GM18511 (cell line): ENCODE data around the gene CILP.
"Not testable (repeated sequence)": the region's sequence is repeated elsewhere in the genome, so short reads cannot be mapped to it uniquely, and the experiment has no call there.

ENCODE experiments used
- ATAC-seq: cut with Tn5 transposase; IDR thresholded peaks from one replicate; pipeline ENCODE4 v1.9.1; 2021; ENCODE audit warnings: mild to moderate bottlenecking, moderate library complexity; ENCODE audit not compliant: unreplicated experiment

The CILP gene

DNA sequence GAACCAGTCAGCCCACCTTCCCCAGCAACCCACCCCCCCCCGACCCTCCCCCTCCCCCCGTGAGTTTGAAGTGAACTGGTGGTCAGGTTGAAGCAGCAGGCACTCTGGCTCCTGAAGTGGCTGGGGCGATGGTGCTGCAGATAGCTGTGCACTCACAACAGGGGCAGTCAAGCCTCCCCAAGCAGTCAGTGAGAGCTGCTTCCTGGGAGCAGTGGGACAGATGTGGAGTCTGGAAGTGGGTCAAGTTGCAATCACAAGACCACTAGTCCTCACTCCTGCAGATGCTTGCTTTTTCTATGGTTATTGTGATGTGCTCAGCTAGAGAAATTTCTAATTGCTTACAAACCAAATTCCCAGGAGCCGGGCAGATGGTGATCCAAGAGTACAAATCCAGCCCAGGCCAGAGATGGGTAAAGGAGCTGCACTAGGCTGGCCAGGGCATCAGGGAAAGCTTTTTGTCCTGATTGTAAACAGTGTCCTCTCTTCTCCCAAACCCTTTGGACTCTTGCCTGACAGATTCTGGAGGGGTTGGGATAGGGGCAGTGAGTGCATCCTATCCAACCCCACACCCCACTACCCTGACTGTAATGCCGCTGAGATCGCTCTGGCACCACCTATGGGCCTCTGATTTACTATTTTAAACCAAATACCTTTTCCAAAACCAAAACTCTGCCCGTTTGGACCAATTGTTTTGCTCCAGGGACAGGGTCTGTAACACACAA, 16.3 kb downstream of the CILP start:
- no peak for ATAC-seq

DNA sequence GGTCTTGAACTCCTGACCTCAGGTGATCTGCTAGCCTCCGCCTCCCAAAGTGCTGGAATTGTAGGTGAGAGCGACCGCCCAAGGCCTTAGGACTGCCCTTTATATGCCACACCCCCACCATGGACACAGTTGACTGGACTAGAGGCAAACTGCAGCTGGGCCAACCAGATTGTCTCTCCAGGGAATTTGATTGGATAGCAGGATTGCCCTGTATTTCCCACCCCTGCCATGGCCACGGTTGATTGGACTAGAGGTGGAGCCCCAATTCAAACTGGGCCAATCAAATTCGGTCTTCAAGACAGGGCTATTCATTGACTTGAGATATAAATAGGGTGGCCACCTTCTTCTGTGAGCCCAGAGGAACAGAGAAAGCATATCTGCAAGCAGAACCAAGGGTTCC, 19.3 kb downstream of the CILP start:
- no peak for ATAC-seq

DNA sequence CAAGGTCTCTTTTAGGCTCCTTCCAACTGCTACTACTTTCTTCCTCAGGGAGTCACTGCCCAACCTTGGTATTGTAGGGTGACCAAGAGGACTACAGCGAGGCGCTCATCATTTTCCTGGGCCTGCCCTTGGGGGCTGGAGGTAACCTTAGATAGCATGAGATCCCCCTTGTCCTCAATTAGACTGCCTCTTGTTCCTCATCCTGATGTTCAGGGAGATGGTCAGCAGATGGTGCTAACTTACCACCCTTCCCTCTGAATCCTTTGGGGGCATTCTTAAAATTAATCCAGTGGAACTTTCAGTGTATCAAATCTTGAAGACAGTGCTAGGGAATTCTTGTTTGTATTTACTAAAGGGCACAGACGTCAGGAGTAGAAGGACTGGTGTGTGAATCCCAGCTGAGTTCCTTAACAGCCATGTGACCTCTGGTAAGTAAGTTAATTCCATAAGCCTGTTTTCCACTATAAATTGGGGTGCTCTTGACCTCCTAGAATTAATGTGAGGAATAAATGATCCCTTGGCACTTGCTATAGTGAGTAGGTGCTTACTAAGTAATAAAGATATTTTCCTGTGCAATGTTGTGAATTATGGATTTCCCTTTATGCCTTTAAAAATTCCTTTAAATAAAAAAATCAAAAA, 22.1 kb downstream of the CILP start:
- ATAC-seq, result no peak

DNA sequence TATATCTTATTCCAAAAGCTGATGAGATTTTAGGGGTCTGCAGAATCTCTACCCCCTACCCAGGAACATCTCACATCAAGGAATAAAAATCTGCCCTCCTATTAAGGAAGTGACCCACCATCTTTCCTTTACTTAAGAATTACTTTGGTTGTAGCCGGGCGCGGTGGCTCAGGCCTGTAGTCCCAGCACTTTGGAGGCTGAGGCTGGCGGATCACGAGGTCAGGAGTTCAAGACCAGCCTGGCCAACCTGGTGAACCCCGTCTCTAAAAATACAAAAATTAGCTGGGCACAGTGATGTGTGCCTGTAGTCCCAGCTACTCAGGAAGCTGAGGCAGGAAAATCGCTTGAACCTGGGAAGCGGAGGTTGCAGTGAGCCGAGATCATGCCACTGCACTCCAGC, 22.8 kb downstream of the CILP start:
- ATAC-seq, result not testable (repeated sequence)

DNA sequence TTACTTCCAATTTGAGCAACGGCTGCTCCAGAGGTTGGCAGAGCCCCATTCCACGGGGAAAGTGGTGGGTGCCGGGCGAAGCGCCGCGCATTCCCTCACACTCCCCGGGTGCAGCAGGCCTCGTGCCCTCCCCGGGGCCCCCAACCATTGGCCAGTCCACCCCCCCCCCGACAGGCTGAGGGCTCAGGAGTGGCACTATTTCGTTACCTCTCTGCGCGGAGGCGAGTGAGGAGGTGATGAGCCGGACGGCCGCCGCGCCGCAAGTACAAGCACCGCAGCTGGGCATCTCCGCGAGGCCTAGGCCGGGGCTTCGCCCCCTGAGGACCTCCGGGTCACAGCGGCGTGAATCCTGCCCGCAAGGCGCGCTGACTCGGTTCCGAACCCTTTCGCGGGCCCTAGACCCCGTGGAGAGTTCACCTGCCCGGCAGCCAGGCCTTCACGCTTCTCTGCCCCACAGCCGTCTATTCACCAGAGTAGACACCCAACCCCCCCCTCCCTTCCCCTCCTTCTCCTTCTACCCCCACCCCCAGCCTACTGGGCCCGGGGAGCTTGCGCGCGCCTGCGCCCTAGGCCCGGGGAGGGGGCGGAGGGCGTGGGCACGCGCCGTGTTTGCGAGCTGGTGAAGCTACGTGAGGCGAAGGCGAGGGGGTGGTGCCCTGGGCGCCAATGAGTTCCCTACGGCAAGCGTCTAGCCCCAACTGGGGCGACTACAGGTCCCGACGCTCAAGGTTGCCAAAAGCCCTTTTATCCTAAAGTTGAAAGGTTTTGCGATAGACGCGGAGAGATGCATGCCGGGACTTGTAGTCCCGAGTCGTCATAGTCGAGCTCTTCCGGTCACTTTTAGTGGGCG, 26.2 kb downstream of the CILP start, which contains the start of gene CLPX:
CLPX (minus strand) TSS at position 475 of the 850 bp plus-strand sequence; CDS start at position 286, 189 bp downstream.
- peak; percentile 80 for ATAC-seq

DNA sequence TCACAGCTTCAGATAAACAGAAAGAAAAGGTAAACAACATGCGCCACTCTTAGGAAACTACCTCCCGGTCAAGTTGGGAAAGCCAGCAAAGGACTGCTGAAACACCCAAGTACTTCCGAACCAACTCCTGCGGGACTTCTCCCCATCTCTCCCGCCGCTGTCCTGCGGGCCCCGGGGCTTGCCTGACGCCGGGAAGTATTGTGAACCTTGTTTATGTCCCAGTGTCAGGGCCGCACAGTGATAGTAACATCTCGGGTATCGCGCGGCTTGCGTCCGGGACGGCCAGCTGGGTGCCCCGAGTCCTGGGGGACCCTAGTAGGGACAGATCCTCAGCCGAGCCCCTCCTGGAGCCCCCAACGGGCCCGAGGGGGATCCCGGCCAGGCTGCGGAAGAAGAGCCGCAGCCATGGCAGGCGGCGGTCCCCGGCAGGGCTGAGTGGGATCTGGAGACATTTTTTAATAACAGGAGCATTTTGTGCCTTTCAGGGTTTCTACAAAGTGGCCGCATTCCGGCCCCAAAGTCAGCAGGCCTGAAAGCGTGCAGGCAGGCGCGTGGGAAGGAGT, 26.9 kb downstream of the CILP start:
- peak; percentile 31 for ATAC-seq

DNA sequence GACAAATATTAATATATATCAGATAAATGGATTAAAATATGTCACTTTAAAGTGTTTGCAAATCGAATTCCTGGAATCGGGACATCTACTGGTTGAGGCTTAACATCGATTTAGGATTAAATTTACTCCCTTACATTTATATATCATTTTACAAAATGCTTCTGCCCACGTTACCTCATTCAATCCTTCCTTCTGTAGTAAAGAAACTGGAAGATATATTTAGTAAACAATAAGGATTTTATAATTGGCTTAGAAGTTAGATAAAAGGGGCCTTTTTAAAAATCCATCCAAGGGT, 27.5 kb downstream of the CILP start:
- no peak for ATAC-seq

DNA sequence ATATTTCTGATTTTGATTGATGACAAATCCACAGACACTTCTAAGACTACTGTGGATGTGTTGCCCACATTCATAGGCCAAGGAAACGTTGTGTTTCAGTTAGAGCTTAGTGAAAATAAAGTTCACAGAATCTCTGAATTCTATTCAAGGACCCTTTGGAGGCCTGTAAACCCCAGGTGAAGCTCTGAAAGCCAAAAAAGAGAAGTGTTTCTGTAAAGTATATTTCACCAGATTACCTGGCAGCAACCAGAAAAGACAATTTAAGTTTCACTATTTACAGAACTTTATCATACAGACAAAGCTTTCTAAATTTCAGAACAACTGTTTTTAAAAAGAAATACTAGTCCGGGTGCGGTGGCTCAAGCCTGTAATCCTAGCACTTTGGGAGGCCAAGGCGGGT, 28.7 kb downstream of the CILP start:
- ATAC-seq, result no peak

DNA sequence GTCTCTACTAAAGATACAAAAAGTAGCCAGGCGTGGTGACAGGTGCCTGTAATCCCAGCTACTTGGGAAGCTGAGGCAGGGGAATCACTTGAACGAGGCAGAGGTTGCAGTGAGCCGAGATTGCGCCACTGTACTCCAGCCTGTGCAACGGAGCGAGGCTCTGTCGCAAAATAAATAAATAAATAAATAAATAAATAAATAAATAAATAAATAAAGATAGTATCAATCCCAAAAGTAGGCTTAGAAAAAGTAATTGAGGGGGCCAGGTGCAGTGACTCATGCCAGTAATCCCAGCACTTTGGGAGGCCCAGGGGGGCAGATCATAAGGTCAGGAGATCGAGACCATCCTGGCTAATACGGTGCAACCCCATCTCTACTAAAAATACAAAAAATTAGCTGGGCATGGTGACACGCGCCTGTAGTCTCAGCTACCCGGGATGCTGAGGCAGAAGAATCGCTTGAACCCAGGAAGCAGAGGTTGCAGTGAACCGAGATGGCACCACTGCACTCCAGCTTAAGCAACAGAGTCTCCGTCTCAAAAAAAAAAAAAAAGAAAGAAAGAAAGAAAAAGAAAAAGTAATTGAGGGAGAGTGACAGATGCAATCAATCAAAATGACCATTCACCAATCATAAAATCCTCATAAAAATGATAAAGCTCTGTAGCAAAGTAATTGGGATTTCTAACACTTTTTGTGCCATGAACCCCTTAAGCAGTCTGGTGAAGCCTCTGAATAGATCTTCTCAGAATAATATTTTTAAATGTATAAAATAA, 29.5 kb downstream of the CILP start:
- ATAC-seq, result not testable (repeated sequence)

DNA sequence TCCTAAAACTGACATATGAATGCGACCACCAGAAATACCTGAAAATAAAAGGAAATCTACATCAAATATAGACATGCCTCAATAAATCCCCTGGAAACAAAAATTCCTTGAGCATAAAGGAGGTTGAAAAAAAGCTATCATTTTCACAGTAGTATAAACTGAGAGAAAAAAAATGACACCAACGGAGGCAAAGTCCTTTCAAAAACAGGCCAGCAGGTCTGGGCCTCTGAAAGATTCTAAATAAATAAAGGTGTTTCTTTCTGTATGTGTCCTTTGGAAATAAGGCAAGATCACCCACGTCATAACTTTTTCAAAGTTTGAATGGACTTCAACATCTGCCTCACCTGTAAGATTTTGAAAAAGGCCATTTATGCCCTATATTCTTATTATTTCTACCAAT, 31.1 kb downstream of the CILP start:
- ATAC-seq, result no peak

DNA sequence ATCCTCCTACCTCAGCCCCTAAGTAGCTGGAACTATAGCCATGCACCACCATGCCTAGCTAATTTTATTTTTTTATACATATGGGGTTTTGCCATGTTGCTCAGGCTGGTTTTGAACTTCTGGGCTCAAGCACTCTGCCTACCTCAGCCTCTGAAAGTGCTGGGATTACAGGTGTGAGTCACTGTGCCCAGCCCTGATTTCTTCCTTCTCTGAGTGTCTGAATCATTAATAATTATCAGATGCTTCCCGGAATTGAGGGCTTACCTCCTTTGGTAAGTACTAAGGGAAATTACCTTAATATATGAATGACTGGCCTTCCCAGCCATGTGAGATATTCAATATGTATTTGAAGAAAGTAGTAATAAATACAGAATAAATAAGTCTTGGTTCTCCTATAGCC, 33.4 kb downstream of the CILP start:
- no peak for ATAC-seq

DNA sequence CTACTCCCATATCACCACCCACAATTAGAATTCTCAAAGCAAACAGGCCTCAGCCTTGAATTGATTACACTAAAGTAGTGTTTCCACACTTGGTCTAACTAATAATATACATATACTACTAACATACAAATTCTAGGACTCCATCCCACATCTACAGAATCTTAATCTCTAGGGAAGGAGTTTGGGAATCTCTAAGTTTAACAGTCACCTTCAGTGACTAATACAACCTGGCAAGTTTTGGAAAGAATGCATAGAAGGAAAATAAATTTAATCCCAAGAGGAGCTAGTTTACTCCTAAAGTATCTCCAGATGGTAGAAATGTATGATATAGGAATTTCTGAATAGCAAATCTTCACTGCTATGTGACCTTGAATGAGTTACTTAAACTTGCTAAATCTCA, 35.2 kb downstream of the CILP start:
- no peak for ATAC-seq

DNA sequence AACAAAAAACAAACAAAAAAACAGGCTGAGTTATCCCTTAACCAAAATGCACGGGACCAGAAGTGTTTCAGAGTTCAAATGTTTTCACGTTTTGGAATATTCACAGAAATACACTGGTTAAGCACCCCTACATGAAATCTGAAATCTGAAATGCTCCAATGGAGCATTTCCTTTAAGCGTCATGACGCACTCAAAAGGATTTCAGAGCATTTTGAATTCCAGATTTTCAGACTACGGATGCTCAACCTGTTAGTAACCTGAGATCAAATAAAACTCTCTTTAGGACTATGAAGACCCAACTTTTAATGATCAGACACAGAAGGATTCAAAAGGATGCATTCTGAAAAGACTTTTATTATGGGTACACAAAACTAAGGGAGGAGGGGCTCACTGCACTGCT, 35.8 kb downstream of the CILP start:
- no peak for ATAC-seq

DNA sequence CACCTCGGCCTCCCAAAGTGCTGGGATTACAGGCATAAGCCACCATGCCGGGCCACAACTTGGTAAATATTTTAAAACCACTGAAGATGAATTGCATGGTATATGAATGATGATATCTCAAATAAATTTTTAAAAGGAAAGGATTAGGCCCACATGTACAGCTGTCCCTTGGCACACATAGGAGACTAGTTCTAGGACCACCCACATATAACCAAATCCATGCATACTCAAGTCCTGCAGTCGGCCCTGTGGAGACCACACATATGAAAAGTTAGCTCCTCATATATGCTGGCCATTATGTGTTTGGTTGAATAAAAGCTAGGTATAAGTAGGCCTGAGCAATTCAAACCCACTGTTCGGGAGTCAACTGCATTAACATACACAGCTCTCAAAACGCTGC, 36.8 kb downstream of the CILP start:
- ATAC-seq, result no peak

DNA sequence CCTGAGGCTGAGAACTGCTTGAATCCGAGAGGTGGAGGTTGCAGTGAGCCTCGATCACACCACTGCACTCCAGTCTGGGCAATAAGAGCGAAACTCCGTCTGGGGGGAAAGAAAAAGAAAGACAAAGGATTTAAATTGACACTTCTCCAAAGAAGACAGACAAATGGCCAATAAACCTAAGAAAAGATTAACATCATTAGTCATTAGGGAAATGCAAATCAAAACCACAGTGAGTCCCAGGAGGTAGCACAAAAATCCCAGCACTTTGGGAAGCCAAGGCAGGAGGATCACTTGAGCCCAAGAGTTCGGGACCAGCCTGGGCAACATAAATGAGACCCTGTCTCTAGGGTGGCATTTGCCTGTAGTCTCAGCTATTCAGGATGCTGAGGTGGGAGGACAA, 38.7 kb downstream of the CILP start:
- no peak for ATAC-seq

DNA sequence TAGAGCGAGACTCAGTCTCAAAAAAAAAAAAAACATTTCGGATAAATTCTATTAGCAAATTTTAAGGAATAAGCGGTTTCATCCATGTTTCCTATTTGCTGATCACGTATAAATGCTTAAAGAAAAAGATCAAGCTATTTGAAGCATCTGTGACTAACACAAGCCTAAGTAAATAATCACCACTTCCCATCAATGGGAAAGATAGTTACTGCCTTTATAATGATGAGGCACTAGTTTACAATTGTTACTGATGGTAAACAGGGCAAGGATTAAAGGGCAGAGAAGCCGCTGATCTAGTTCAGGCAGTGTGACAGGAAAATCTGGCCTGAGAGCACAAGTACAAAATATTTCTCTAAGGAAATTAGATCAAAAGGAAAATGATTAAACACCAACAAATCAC, 39.8 kb downstream of the CILP start:
- no peak for ATAC-seq

DNA sequence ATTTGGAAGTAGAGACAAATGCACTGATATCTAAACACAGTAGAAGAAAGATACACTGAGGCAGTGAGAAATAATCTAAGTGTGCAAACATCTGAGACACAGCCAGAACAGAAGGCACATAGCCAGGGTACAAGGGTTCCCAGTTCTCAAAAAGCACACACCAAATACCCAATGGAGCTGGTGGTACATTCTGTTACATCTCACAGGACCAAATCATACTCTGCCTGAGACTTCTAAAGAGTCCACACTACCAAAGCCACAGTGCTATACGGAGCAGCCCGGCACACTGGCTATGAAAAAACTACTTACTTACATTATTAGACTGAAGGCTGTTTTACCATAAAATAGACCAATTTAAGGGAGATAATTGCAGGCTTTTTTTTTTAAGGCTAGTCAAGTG, 45.4 kb downstream of the CILP start:
- no peak for ATAC-seq

DNA sequence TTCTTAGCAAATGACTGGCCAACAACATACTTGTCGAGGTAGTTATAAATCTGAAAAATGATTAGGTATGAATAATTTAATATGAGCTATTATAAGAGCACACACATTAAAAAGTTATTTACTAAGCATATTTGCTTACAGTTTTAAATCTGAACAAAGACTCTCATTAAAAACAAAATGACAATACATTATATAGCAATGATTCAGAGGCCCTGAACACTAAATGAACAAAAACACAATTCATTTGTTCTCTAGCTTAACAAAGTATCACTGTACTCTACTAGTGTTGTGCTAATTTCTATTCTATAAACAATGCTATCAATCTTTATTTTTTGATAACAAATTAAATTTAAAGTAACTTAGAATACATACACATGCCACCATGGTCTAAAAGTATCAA, 47.1 kb downstream of the CILP start:
- no peak for ATAC-seq

DNA sequence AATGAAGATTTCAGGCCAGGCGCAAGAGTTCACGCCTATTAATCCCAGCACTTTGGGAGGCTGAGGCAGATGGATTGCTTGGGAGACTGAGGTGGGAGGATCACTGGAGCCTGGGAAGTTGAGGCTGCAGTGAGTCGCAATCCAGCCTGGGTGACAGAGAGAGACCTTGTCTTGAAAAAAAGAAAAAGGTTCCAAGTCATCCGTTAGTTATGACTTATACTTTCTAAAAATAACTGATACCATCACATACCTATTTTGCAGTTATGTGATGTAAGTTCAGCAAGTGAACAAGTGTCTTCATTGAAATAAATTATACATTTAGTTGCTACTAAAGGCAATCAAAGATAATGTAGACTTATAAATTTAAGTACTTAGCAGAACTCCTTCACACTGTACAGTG, 48.2 kb downstream of the CILP start:
- no peak for ATAC-seq

DNA sequence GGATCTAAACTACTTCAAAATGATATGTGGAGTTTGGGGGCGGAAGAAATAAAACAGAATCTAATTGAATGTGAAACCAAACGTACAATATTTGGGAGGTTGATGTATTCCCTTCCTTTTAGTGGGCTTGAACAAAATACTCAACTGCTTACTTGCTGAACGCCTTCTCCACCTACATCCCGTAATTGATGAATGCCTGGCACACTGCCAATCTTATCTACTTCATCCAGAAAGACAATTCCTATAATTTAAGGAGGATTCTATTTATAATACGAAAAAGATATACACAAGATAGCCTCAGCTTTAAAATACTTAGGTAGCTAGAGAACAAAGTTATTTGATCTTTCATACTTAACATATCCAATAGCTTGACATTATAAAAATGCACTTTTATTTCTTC, 54.6 kb downstream of the CILP start:
- ATAC-seq, result no peak

DNA sequence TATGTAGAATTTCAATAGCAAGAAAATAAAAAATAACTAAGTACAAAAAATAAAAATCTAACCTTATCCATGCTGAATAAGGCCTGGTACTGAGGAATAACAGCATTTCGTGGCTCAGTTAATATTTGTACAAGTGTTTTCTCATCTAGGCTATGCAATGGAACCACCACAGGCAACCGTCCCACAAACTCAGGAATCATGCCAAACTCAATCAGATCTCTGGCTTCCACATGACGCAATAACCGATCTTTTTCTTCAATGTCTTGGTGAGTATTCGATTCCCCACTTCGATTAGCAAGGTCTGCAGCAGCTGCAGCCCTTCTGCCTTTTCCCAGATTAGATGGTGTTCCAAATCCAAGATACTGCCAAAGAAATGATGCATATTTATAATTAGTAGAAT, 56.6 kb downstream of the CILP start:
- ATAC-seq, result no peak
